ENCODE results near the gene HSPB8. TPM values are rescaled to one million over a fixed set of nuclear protein-coding genes. Genes with fewer than 3 reads are reported as not detected.

The HSPB8 gene
- total and polyA plus RNA-seq, 2 of the 8 experiments (the other 6 are each of a cell fraction or from before 2014, with no cell fraction given), result 11.7 to 28.2 TPM

GRCh38 chr12:119179335-119180021 is 747 bp downstream of the HSPB8 start:
- Histone ChIP-seq H4K20me1 (replicated peaks in 1 of 2; ENCODE audit: control insufficient read depth in 1 of 2, insufficient read depth in 2 of 2, low read length in 2 of 2) (no peaks in the 10 kb centered on the region), H3K23me2 (ENCODE audit: low read depth, low read length) (no peaks in the 10 kb centered on the region; the same call in 1 of the 2 replicates), H3K27me3 (replicated peaks in 1 of 4; ENCODE audit: control insufficient read depth in 3 of 4, extremely low read depth in 1 of 4, insufficient read depth in 3 of 4, low read length in 3 of 4) (no peaks in the 10 kb centered on the region; a peak in 1 of 7 replicates), H3K9ac (replicated peaks in 1 of 4; ENCODE audit: extremely low read depth in 1 of 4, low read depth in 3 of 4, low read length in 3 of 4) (peak overlapping the region in 1 of 4 experiments; percentile 10; a peak in 1 of 7 replicates), H3K4me1 (replicated peaks in 1 of 4; ENCODE audit: control insufficient read depth in 3 of 4, insufficient read depth in 4 of 4, low read length in 3 of 4) (peaks cover 15 to 31% (median 22%) of the 10 kb centered on the region in 4 experiments), H3K18ac (ENCODE audit: extremely low read depth, low read length) (peak overlapping the region; percentile 83), H4K5ac (ENCODE audit: insufficient read length, low read depth, low read length) (no peak overlapping the region), H2BK5ac (ENCODE audit: low read depth, low read length) (peak overlapping the region; percentile 62; the same call in 1 of the 2 replicates), H2BK120ac (replicated peaks; ENCODE audit: low read depth, low read length) (peak overlapping the region; percentile 5), H3K36me3 (ENCODE audit: control insufficient read depth in 2 of 4, insufficient read depth in 4 of 4, low read length in 3 of 4) (no peaks in the 10 kb centered on the region), H2AK5ac (ENCODE audit: low read depth, low read length) (no peak overlapping the region; the same call in 1 of the 2 replicates), H3K4me2 (ENCODE audit: insufficient read depth in 1 of 2, low read depth in 2 of 2, low read length in 2 of 2) (peak overlapping the region; percentile 62 to 65), H4K8ac (ENCODE audit: extremely low read depth, insufficient read depth, low read length) (no peak overlapping the region), H2BK15ac (ENCODE audit: low read length) (peak overlapping the region; percentile 90; the same call in 1 of the 2 replicates), H3K79me2 (ENCODE audit: control insufficient read depth in 1 of 2, insufficient read depth in 2 of 2, low read length in 2 of 2) (peaks cover 0 to 10% of the 10 kb centered on the region in 2 experiments; a peak in 1 of 4 replicates), H2BK12ac (ENCODE audit: low read depth, low read length) (peak overlapping the region; percentile 96), H3K4me3 (ENCODE audit: extremely low read depth in 1 of 4, insufficient read depth in 2 of 4, low read depth in 3 of 4, low read length in 4 of 4) (peak overlapping the region in 1 of 4 experiments; percentile 56; a peak in 2 of 8 replicates), H3K23ac (ENCODE audit: insufficient read length) (no peak overlapping the region), H3K27ac (ENCODE audit: low read depth, low read length) (no peak overlapping the region), H3K4ac (replicated peaks; ENCODE audit: insufficient read length, low read depth, low read length) (peak overlapping the region; percentile 13), H3K9me3 (ENCODE audit: insufficient read depth in 2 of 2, low read depth in 1 of 2, low read length in 1 of 2) (no peaks in the 10 kb centered on the region), H2BK20ac (ENCODE audit: low read length) (peak overlapping the region; percentile 84; the same call in 1 of the 2 replicates), H3K56ac (replicated peaks; ENCODE audit: insufficient read length, low read depth, low read length) (no peak overlapping the region), H3K14ac (ENCODE audit: insufficient read length) (no peak overlapping the region), H4K91ac (replicated peaks; ENCODE audit: insufficient read length, low read length) (peak overlapping the region; percentile 78), H2AFZ (ENCODE audit: low read length) (no peak overlapping the region), H3K79me1 (ENCODE audit: low read depth, low read length) (no peaks in the 10 kb centered on the region)
- DNase-seq (ENCODE audit: low read depth in 1 of 2, low spot score in 2 of 2) (peak in 1 of 2 experiments; percentile 58), FAIRE-seq (peak; percentile 19)
- TF ChIP-seq JUND (IDR thresholded peaks at IDR 0.05; ENCODE audit: low read length) (peak; percentile 96), TEAD4 (IDR thresholded peaks at IDR 0.05; ENCODE audit: low read depth, low read length) (peak; percentile 60), ATF2 (IDR thresholded peaks at IDR 0.05; ENCODE audit: low read length) (no peak), JUN (IDR thresholded peaks at IDR 0.05; ENCODE audit: low read depth, low read length) (peak; percentile 79; the same call in 1 of the 2 replicates), BCL11A (IDR thresholded peaks at IDR 0.05; ENCODE audit: low read depth in 2 of 2, low read length in 2 of 2) (no peak)
- POLR2A ChIA-PET (ENCODE audit: partially characterized antibody), result interaction anchor here (1.2 to 4.9 kb wide), 4 partner anchors 15 to 140 kb away, joined by 3 to 24 read pairs (median 3); no protein-coding TSS in a partner anchor
- 48% methylated on average over 16 of the region's 18 CpGs; no CpG with 5 or more reads in 1 of the 2 experiments for WGBS, 2 experiments (ENCODE audit: extremely low coverage in 1 of 2, insufficient coverage in 1 of 2, insufficient read length in 1 of 2, insufficient replicate concordance in 2 of 2, low coverage in 1 of 2, low lambda C conversion rate in 2 of 2, missing lambda C conversion rate in 1 of 2)
- CTCF ChIA-PET (ENCODE audit: partially characterized antibody), result interaction anchor here (0.6 to 1.9 kb wide), 8 partner anchors 23 to 861 kb away, joined by 3 to 7 read pairs (median 3); no protein-coding TSS in a partner anchor

All from H1 (cell line).